ENCODE measurements around the gene LGALS3. TPM values are rescaled to one million over a fixed set of nuclear protein-coding genes. Genes with fewer than 3 reads are reported as not detected.

The LGALS3 gene
- total RNA-seq, 1 donor from 2014 or later: 198 TPM

- Histone ChIP-seq H3K27me3 (ENCODE audit: control insufficient read depth, insufficient read depth, low read length) (no peaks in the 10 kb centered on the region), H3K36me3 (ENCODE audit: control insufficient read depth, insufficient read depth, low read length) (no peaks in the 10 kb centered on the region), H3K4me3 (ENCODE audit: low read depth, low read length) (no peak overlapping the region)
- no peak for TF ChIP-seq CTCF (IDR thresholded peaks at IDR 0.05; ENCODE audit: insufficient read depth, low read length, severe bottlenecking)
- FAIRE-seq: no peak
- no peak for DNase-seq (ENCODE audit: low read depth)
Observed at GRCh38 chr14:55092341-55092740, 36.7 kb upstream of the LGALS3 start.

GRCh38 chr14:55094292-55095157 lies 34.5 kb upstream of the LGALS3 start:
- H3K36me3 ChIP-seq (ENCODE audit: control insufficient read depth, insufficient read depth, low read length): no peaks in the 10 kb centered on the region
- no peak overlapping the region for H3K4me3 ChIP-seq (ENCODE audit: low read depth, low read length)
- H3K27me3 ChIP-seq (ENCODE audit: control insufficient read depth, insufficient read depth, low read length): no peaks in the 10 kb centered on the region
- FAIRE-seq (no peak), DNase-seq (ENCODE audit: low read depth) (peak; percentile 83)
- TF ChIP-seq CTCF (IDR thresholded peaks at IDR 0.05; ENCODE audit: insufficient read depth, low read length, severe bottlenecking): no peak

- H3K27me3 ChIP-seq (ENCODE audit: control insufficient read depth, insufficient read depth, low read length): no peaks in the 10 kb centered on the region
- no peak overlapping the region for H3K4me3 ChIP-seq (ENCODE audit: low read depth, low read length)
- FAIRE-seq: no peak
- DNase-seq (ENCODE audit: low read depth): peak; percentile 69
- TF ChIP-seq CTCF (IDR thresholded peaks at IDR 0.05; ENCODE audit: insufficient read depth, low read length, severe bottlenecking): no peak
- no peaks in the 10 kb centered on the region for H3K36me3 ChIP-seq (ENCODE audit: control insufficient read depth, insufficient read depth, low read length)
Observed at GRCh38 chr14:55097881-55098560, 31.0 kb upstream of the LGALS3 start.

GRCh38 chr14:55098561-55098898 lies 30.5 kb upstream of the LGALS3 start:
- DNase-seq (ENCODE audit: low read depth) (no peak), FAIRE-seq (no peak)
- no peak for TF ChIP-seq CTCF (IDR thresholded peaks at IDR 0.05; ENCODE audit: insufficient read depth, low read length, severe bottlenecking)
- H3K4me3 ChIP-seq (ENCODE audit: low read depth, low read length): no peak overlapping the region
- no peaks in the 10 kb centered on the region for H3K36me3 ChIP-seq (ENCODE audit: control insufficient read depth, insufficient read depth, low read length)
- H3K27me3 ChIP-seq (ENCODE audit: control insufficient read depth, insufficient read depth, low read length): no peaks in the 10 kb centered on the region

GRCh38 chr14:55099756-55100155 lies 29.3 kb upstream of the LGALS3 start:
- H3K27me3 ChIP-seq (ENCODE audit: control insufficient read depth, insufficient read depth, low read length): no peaks in the 10 kb centered on the region
- H3K36me3 ChIP-seq (ENCODE audit: control insufficient read depth, insufficient read depth, low read length): no peaks in the 10 kb centered on the region
- TF ChIP-seq CTCF (IDR thresholded peaks at IDR 0.05; ENCODE audit: insufficient read depth, low read length, severe bottlenecking): no peak
- FAIRE-seq (no peak), DNase-seq (ENCODE audit: low read depth) (peak; percentile 53)
- H3K4me3 ChIP-seq (ENCODE audit: low read depth, low read length): no peak overlapping the region

Measured in bronchial epithelial cell (primary cell).